Measurements from ENCODE around the gene CCL4.

DNA sequence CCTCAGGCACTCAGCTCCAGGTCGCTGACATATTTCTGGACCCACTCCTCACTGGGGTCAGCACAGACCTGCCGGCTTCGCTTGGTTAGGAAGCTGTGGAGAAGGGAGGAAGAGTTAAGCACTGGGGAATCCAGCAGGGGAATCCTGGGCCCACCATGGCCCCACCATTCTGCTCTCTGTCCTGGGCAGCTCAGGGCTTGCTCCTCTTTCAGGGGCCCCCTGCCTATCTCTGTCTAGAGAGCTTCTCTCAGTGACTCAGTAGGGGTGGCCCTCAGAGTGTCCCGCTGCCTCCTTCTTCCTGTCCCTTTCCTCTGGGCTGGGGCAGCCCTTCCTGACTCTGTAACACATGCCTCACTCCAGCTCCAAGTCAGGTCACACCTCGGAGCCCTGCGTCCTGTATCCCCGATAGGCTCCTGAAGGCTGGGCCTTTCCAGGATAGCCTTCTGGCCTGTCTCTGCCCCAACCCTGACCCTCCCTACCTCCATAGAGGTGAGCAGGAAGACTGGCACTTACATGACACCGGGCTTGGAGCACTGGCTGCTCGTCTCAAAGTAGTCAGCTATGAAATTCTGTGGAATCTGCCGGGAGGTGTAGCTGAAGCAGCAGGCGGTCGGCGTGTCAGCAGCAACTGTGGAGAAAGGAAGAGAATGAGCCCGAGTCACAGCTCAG, 14.8 kb upstream of the CCL4 start:
- TF ChIP-seq, protein P1, sequence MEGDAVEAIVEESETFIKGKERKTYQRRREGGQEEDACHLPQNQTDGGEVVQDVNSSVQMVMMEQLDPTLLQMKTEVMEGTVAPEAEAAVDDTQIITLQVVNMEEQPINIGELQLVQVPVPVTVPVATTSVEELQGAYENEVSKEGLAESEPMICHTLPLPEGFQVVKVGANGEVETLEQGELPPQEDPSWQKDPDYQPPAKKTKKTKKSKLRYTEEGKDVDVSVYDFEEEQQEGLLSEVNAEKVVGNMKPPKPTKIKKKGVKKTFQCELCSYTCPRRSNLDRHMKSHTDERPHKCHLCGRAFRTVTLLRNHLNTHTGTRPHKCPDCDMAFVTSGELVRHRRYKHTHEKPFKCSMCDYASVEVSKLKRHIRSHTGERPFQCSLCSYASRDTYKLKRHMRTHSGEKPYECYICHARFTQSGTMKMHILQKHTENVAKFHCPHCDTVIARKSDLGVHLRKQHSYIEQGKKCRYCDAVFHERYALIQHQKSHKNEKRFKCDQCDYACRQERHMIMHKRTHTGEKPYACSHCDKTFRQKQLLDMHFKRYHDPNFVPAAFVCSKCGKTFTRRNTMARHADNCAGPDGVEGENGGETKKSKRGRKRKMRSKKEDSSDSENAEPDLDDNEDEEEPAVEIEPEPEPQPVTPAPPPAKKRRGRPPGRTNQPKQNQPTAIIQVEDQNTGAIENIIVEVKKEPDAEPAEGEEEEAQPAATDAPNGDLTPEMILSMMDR (IDR thresholded peaks at IDR 0.05): no peak
- no peak for TF ChIP-seq POLR2A (IDR thresholded peaks at IDR 0.05)
